Dermis microvascular lymphatic vessel endothelial cell (primary cell): ENCODE data around the gene DAND5. TPM values are rescaled to one million over a fixed set of nuclear protein-coding genes. Genes with fewer than 3 reads are reported as not detected.
"Not testable (repeated sequence)": the region's sequence is repeated elsewhere in the genome, so short reads cannot be mapped to it uniquely, and the experiment has no call there.

Source experiments
- DNase-seq, 2 donors: peaks; one replicate each; pipeline versions ENCODE4 v3.0.0 to v3.0.0-alpha.2; 2010; ENCODE audit warnings: low read depth in 2 of 2
- total RNA-seq: library from RNA; depleted of rRNA; stranded (reverse); fragments of >200 nt; gene quantifications from 2 replicates; pipeline ENCODE4 v1.2.1, GENCODE V29; 2014

Gene DAND5
- total RNA-seq, 1 donor from 2014 or later, result 0.26 TPM

- peak; percentile 97 to 98 for DNase-seq
Measured at GRCh38 chr19:12945479-12946091, 23.8 kb upstream of the DAND5 start, which contains the start of gene RAD23A. Gene RAD23A, plus strand, starts transcription at chr19:12945862. Its CDS starts 87 bp downstream, at chr19:12945949.

GRCh38 chr19:12946092-12946721, 23.2 kb upstream of the DAND5 start:
- peak in 1 of 2 donors; percentile 88 for DNase-seq

- DNase-seq, result no peak
Measured at GRCh38 chr19:12946731-12947496, 22.5 kb upstream of the DAND5 start.

- DNase-seq, result no peak
Measured at GRCh38 chr19:12947702-12948611, 21.4 kb upstream of the DAND5 start.

GRCh38 chr19:12948612-12949362, 20.6 kb upstream of the DAND5 start:
- no peak for DNase-seq

- DNase-seq, result no peak
Measured at GRCh38 chr19:12949363-12950283, 19.8 kb upstream of the DAND5 start.

- DNase-seq, result not testable (repeated sequence)
Measured at GRCh38 chr19:12952050-12952449, 17.3 kb upstream of the DAND5 start.

- peak; percentile 78 to 92 for DNase-seq
Measured at GRCh38 chr19:12952488-12953137, 16.8 kb upstream of the DAND5 start.

GRCh38 chr19:12953138-12953798, 16.1 kb upstream of the DAND5 start:
- DNase-seq, result peak in 1 of 2 donors; percentile 81

- no peak for DNase-seq
Measured at GRCh38 chr19:12953799-12954611, 15.4 kb upstream of the DAND5 start.

- DNase-seq, result no peak
Measured at GRCh38 chr19:12954612-12954962, 14.8 kb upstream of the DAND5 start.

- DNase-seq, result not testable (repeated sequence)
Measured at GRCh38 chr19:12955575-12955974, 13.8 kb upstream of the DAND5 start.

- no peak for DNase-seq
Measured at GRCh38 chr19:12955996-12956395, 13.4 kb upstream of the DAND5 start.

- peak in 1 of 2 donors; percentile 80 for DNase-seq
Measured at GRCh38 chr19:12956446-12957388, 12.7 kb upstream of the DAND5 start, which contains the start of gene GADD45GIP1. Gene GADD45GIP1, minus strand, starts transcription at chr19:12957223. Its CDS starts 11 bp downstream, at chr19:12957212.

GRCh38 chr19:12957389-12957952, 11.9 kb upstream of the DAND5 start:
- not testable (repeated sequence) for DNase-seq

- no peak for DNase-seq
Measured at GRCh38 chr19:12959481-12959880, 9.9 kb upstream of the DAND5 start.
